Stimulated activated CD4-positive, alpha-beta T cell treated with anti-CD3 and anti-CD28 coated beads, Interleukin-2, amount 100 ng/mL, for 4 hours (primary cell): ENCODE results near the gene VEGFA.

ENCODE experiments used
- DNase-seq: peaks from one replicate; pipeline ENCODE4 v3.0.0-alpha.2; 2020; ENCODE audit warnings: low read depth

Gene VEGFA

GRCh38 chr6:43785220-43785752, 15.3 kb downstream of the VEGFA start:
- no peak for DNase-seq

GRCh38 chr6:43785904-43786303, 15.9 kb downstream of the VEGFA start:
- DNase-seq = no peak

- no peak for DNase-seq
Measured at GRCh38 chr6:43786664-43787329, 16.8 kb downstream of the VEGFA start.

GRCh38 chr6:43788301-43788700, 18.3 kb downstream of the VEGFA start:
- no peak for DNase-seq

GRCh38 chr6:43789447-43789846, 19.4 kb downstream of the VEGFA start:
- no peak for DNase-seq

GRCh38 chr6:43790031-43790430, 20.0 kb downstream of the VEGFA start:
- DNase-seq = no peak

- no peak for DNase-seq
Measured at GRCh38 chr6:43791745-43792422, 21.9 kb downstream of the VEGFA start.

GRCh38 chr6:43793154-43793874, 23.3 kb downstream of the VEGFA start:
- DNase-seq = no peak

- DNase-seq = no peak
Measured at GRCh38 chr6:43793875-43794242, 23.8 kb downstream of the VEGFA start.

GRCh38 chr6:43795421-43795820, 25.4 kb downstream of the VEGFA start:
- no peak for DNase-seq

- DNase-seq = no peak
Measured at GRCh38 chr6:43796168-43796567, 26.2 kb downstream of the VEGFA start.

- no peak for DNase-seq
Measured at GRCh38 chr6:43796903-43797890, 27.2 kb downstream of the VEGFA start.

- DNase-seq = no peak
Measured at GRCh38 chr6:43797919-43798318, 27.9 kb downstream of the VEGFA start.

GRCh38 chr6:43798688-43799444, 28.9 kb downstream of the VEGFA start:
- DNase-seq = no peak

- no peak for DNase-seq
Measured at GRCh38 chr6:43799551-43800297, 29.7 kb downstream of the VEGFA start.

GRCh38 chr6:43800298-43800623, 30.2 kb downstream of the VEGFA start:
- DNase-seq = no peak

GRCh38 chr6:43800746-43801494, 30.9 kb downstream of the VEGFA start:
- no peak for DNase-seq

- no peak for DNase-seq
Measured at GRCh38 chr6:43801495-43802181, 31.6 kb downstream of the VEGFA start.
